HepG2 (cell line): ENCODE data around the gene CTSZ. TPM values are rescaled to one million over a fixed set of nuclear protein-coding genes. Genes with fewer than 3 reads are reported as not detected.

Experiments
- FOXA3 ChIP-seq: IDR thresholded peaks from 2 replicates; pipeline ENCODE4 v1.6.1; 2016; ENCODE audit warnings: missing genetic modification reagents, missing compliant biosample characterization
- FOXO4 ChIP-seq: sonication (generic); formaldehyde crosslinking; conservative IDR thresholded peaks from 2 replicates; pipeline ENCODE4 v1.8.1; 2023; ENCODE audit warnings: missing genetic modification reagents
- HOMEZ ChIP-seq: IDR thresholded peaks from 2 replicates; pipeline ENCODE4 v1.6.1; 2016; ENCODE audit warnings: low read depth
- KDM1A ChIP-seq: IDR thresholded peaks from 2 replicates; pipeline ENCODE4 v1.6.1; 2016; ENCODE audit warnings: missing compliant biosample characterization
- PBX3 ChIP-seq: sonication (generic); formaldehyde crosslinking; IDR thresholded peaks from 2 replicates; pipeline ENCODE4 v1.8.1; 2023; ENCODE audit warnings: missing genetic modification reagents, inconsistent platforms, borderline replicate concordance
- RXRB ChIP-seq: IDR thresholded peaks from 2 replicates; pipeline ENCODE4 v1.6.1; 2016; ENCODE audit warnings: borderline replicate concordance, missing genetic modification reagents, missing compliant biosample characterization
- SAP130 ChIP-seq: IDR thresholded peaks from 2 replicates; pipeline ENCODE4 v1.6.1; 2016; ENCODE audit warnings: low read depth
- ZMYM2 ChIP-seq: sonication (generic); formaldehyde crosslinking; IDR thresholded peaks from 2 replicates; pipeline ENCODE4 v1.8.0; 2022; ENCODE audit warnings: mild to moderate bottlenecking, missing genetic modification reagents
- ZNF280D ChIP-seq: sonication (generic); formaldehyde crosslinking; IDR thresholded peaks from 2 replicates; pipeline ENCODE4 v1.5.1; 2020; ENCODE audit warnings: mild to moderate bottlenecking, missing genetic modification reagents
- ZNF574 ChIP-seq: sonication (generic); formaldehyde crosslinking; IDR thresholded peaks from 2 replicates; pipeline ENCODE4 v1.4.0; 2020; ENCODE audit warnings: missing genetic modification reagents
- ZNF580 ChIP-seq: IDR thresholded peaks from 2 replicates; pipeline ENCODE4 v1.6.1; 2016; ENCODE audit warnings: low read depth, borderline replicate concordance
- ZNF687 ChIP-seq: sonication (generic); formaldehyde crosslinking; IDR thresholded peaks from 2 replicates; pipeline ENCODE4 v1.5.1; 2020; ENCODE audit warnings: mild to moderate bottlenecking, missing genetic modification reagents, moderate library complexity
- polyA plus RNA-seq, 8 experiments: library from polyadenylated mRNA; depleted of rRNA in 3 of 8; stranded (reverse) in 7 of 8; unstranded in 1 of 8; fragments of >200 nt; fragmentation: Illumina TruSeq in 4 of 8; extraction: Trizol in 4 of 8; gene quantifications; 2 replicates each; pipeline versions ENCODE4 v1.2.1 to v1.2.3, GENCODE V29; 2011 to 2016; ENCODE audit warnings: low read depth in 4 of 8, missing spikeins in 1 of 8, mixed read lengths in 1 of 8; ENCODE audit not compliant: insufficient read depth in 1 of 8
- total RNA-seq, 5 experiments: library from RNA; depleted of rRNA; stranded (reverse); fragments of >200 nt; fragmentation: Illumina TruSeq; extraction: Trizol; gene quantifications; 2 replicates each; pipeline ENCODE4 v1.2.3, GENCODE V29; 2016; ENCODE audit warnings: low read depth in 1 of 5

CTSZ gene
- total and polyA plus RNA-seq, 2 of the 13 experiments (the other 11 are each of a cell fraction or from before 2014, with no cell fraction given): 0.33 TPM; not detected in 1

- TF ChIP-seq HOMEZ (CRISPR knock-in tag) (peak; percentile 57; the same call in 1 of the 2 replicates), FOXO4 (CRISPR knock-in tag) (no peak), ZNF574 (CRISPR knock-in tag) (0 out of 2 replicates have a peak, but pooled peaks have one; percentile 30), RXRB (CRISPR knock-in tag) (peak; percentile 16; the same call in 1 of the 2 replicates), ZNF687 (CRISPR knock-in tag) (peak; percentile 77), FOXA3 (CRISPR knock-in tag) (0 out of 2 replicates have a peak, but pooled peaks have one; percentile 13), SAP130 (CRISPR knock-in tag) (peak; percentile 72), KDM1A (CRISPR knock-in tag) (0 out of 2 replicates have a peak, but pooled peaks have one; percentile 18), ZNF580 (CRISPR knock-in tag) (no peak), ZMYM2 (CRISPR knock-in tag) (peak; percentile 57; the same call in 1 of the 2 replicates), ZNF280D (CRISPR knock-in tag) (0 out of 2 replicates have a peak, but pooled peaks have one; percentile 47), PBX3 (CRISPR knock-in tag) (no peak)
Observed at GRCh38 chr20:59004763-59005522, 2.1 kb downstream of the CTSZ start (continued).
